GM21528 (cell line): ENCODE measurements around the gene UBAC1.
"Not testable (repeated sequence)": the region's sequence is repeated elsewhere in the genome, so short reads cannot be mapped to it uniquely, and the experiment has no call there.

Experiments
- ATAC-seq: cut with Tn5 transposase; IDR thresholded peaks from one replicate; pipeline ENCODE4 v1.9.1; 2021; ENCODE audit warnings: mild to moderate bottlenecking, moderate library complexity; ENCODE audit not compliant: unreplicated experiment, low FRiP score

The UBAC1 gene

GRCh38 chr9:135978642-135979546 is 17.7 kb upstream of the UBAC1 start:
- ATAC-seq = no peak

- no peak for ATAC-seq
These were observed 15.8 kb upstream of the UBAC1 start for GRCh38 chr9:135976944-135977343.

GRCh38 chr9:135976531-135976930 is 15.4 kb upstream of the UBAC1 start:
- ATAC-seq = no peak

GRCh38 chr9:135975834-135976233 is 14.7 kb upstream of the UBAC1 start:
- no peak for ATAC-seq

GRCh38 chr9:135974220-135974573 is 13.0 kb upstream of the UBAC1 start:
- no peak for ATAC-seq

GRCh38 chr9:135973277-135974219 is 12.4 kb upstream of the UBAC1 start:
- ATAC-seq = no peak

- ATAC-seq = no peak
These were observed 10.7 kb upstream of the UBAC1 start for GRCh38 chr9:135971892-135972291.

- ATAC-seq = no peak
These were observed 10.1 kb upstream of the UBAC1 start for GRCh38 chr9:135971111-135971766.

- no peak for ATAC-seq
These were observed 9.1 kb upstream of the UBAC1 start for GRCh38 chr9:135970128-135970815.

GRCh38 chr9:135969064-135969683 is 8.0 kb upstream of the UBAC1 start:
- no peak for ATAC-seq

- ATAC-seq = no peak
These were observed 7.4 kb upstream of the UBAC1 start for GRCh38 chr9:135968601-135969000.

GRCh38 chr9:135968083-135968476 is 6.9 kb upstream of the UBAC1 start:
- no peak for ATAC-seq

- ATAC-seq = not testable (repeated sequence)
These were observed 5.7 kb upstream of the UBAC1 start for GRCh38 chr9:135966916-135967260.

- no peak for ATAC-seq
These were observed 4.1 kb upstream of the UBAC1 start for GRCh38 chr9:135965124-135965756.

- ATAC-seq = no peak
These were observed 2.8 kb upstream of the UBAC1 start for GRCh38 chr9:135963938-135964337.

- no peak for ATAC-seq
These were observed 2.2 kb upstream of the UBAC1 start for GRCh38 chr9:135963338-135963737.

GRCh38 chr9:135962696-135963307 is 1.6 kb upstream of the UBAC1 start:
- no peak for ATAC-seq

GRCh38 chr9:135961811-135962695 is 880 bp upstream of the UBAC1 start:
- ATAC-seq = no peak
